Measurements from ENCODE around the gene RMDN2. TPM values are rescaled to one million over a fixed set of nuclear protein-coding genes. Genes with fewer than 3 reads are reported as not detected.

The RMDN2 gene
- total RNA-seq, 4 donors from 2014 or later = 7.3 to 15.0 (median 12.5) TPM

GRCh38 chr2:37911296-37911873 is 13.7 kb upstream of the RMDN2 start:
- no peak for TF ChIP-seq CTCF (IDR thresholded peaks at IDR 0.05; ENCODE audit: low read depth)

- TF ChIP-seq CTCF (IDR thresholded peaks at IDR 0.05; ENCODE audit: low read depth) = no peak
Observed at GRCh38 chr2:37912056-37912455, 13.0 kb upstream of the RMDN2 start.

- no peak for TF ChIP-seq CTCF (IDR thresholded peaks at IDR 0.05; ENCODE audit: low read depth)
Observed at GRCh38 chr2:37912616-37913015, 12.5 kb upstream of the RMDN2 start.

- TF ChIP-seq CTCF (IDR thresholded peaks at IDR 0.05; ENCODE audit: low read depth) = no peak
Observed at GRCh38 chr2:37914340-37914739, 10.7 kb upstream of the RMDN2 start.

- TF ChIP-seq CTCF (IDR thresholded peaks at IDR 0.05; ENCODE audit: low read depth) = no peak
Observed at GRCh38 chr2:37915773-37916172, 9.3 kb upstream of the RMDN2 start.

- TF ChIP-seq CTCF (IDR thresholded peaks at IDR 0.05; ENCODE audit: low read depth) = no peak
Observed at GRCh38 chr2:37916512-37917082, 8.5 kb upstream of the RMDN2 start.

- TF ChIP-seq CTCF (IDR thresholded peaks at IDR 0.05; ENCODE audit: low read depth) = no peak
Observed at GRCh38 chr2:37917281-37918228, 7.5 kb upstream of the RMDN2 start.

All from subcutaneous adipose tissue (tissue), 4 donors.